ENCODE measurements around the gene EPHA3. TPM values are rescaled to one million over a fixed set of nuclear protein-coding genes. Genes with fewer than 3 reads are reported as not detected.
"Not testable (repeated sequence)": the region's sequence is repeated elsewhere in the genome, so short reads cannot be mapped to it uniquely, and the experiment has no call there.

The EPHA3 gene
- total and polyA plus RNA-seq, 10 of the 15 experiments (the other 5 are each of a cell fraction or from before 2014, with no cell fraction given) = 0.03 to 39.0 (median 0.07) TPM; not detected in 4

- ChIA-PET POLR2A (no interaction called here), RAD21 (ENCODE audit: unreplicated experiment) (no interaction called here), SMC1A (ENCODE audit: uncharacterized antibody, unreplicated experiment) (interaction anchor here (0.6 to 0.8 kb wide), 2 partner anchors 58 to 67 kb away, joined by 3 read pairs; no protein-coding TSS in a partner anchor), CTCF (interaction anchor here (1.0 to 2.0 kb wide), 2 partner anchors 11 to 31 kb away, joined by 3 to 5 read pairs; no protein-coding TSS in a partner anchor)
- TF ChIP-seq PBX3 (IDR thresholded peaks at IDR 0.05; ENCODE audit: insufficient replicate concordance, low read depth, low read length) (no peak), NR2F1 (conservative IDR thresholded peaks at IDR 0.05) (no peak), JUNB (IDR thresholded peaks at IDR 0.05) (no peak), BHLHE40 (IDR thresholded peaks at IDR 0.05; ENCODE audit: borderline replicate concordance in 1 of 2, low read depth in 2 of 2, low read length in 1 of 2) (no peak), SMAD1 (IDR thresholded peaks at IDR 0.05; ENCODE audit: low read depth, partially characterized antibody) (no peak), TARDBP (IDR thresholded peaks at IDR 0.05; ENCODE audit: borderline replicate concordance) (no peak), NR2C2 (IDR thresholded peaks at IDR 0.05; ENCODE audit: borderline replicate concordance, control insufficient read depth, insufficient read length, low read depth) (no peak), YBX1 (IDR thresholded peaks at IDR 0.05) (no peak), SREBF1 (IDR thresholded peaks at IDR 0.05; ENCODE audit: low read length) (no peak), GATAD2B (conservative IDR thresholded peaks at IDR 0.05; ENCODE audit: low read depth) (no peak)
- no peaks in the 10 kb centered on the region for H4K20me1 ChIP-seq (ENCODE audit: control insufficient read depth, insufficient read depth)
- H2AFZ ChIP-seq (ENCODE audit: control insufficient read depth, low read depth, low read length) = no peak overlapping the region
- no peak for ATAC-seq
- no peaks in the 10 kb centered on the region for H3K36me3 ChIP-seq (ENCODE audit: control insufficient read depth in 2 of 2, insufficient read depth in 2 of 2, low read length in 1 of 2)
- DNase-seq (ENCODE audit: low read depth, low spot score) = no peak
- H3K79me2 ChIP-seq (ENCODE audit: control insufficient read depth, insufficient read depth, low read length) = no peaks in the 10 kb centered on the region
- H3K27ac ChIP-seq (ENCODE audit: control insufficient read depth, insufficient read depth) = no peak overlapping the region
- no peaks in the 10 kb centered on the region for H3K4me1 ChIP-seq (ENCODE audit: control insufficient read depth, insufficient read depth, low read length)
- no peak for FAIRE-seq
- intact Hi-C loops (cut with micrococcal nuclease; ENCODE audit: unreplicated experiment) = no loop called here
- H3K9me3 ChIP-seq (replicated peaks; ENCODE audit: control insufficient read depth, insufficient read depth, low read length) = no peaks in the 10 kb centered on the region
- H3K9ac ChIP-seq (ENCODE audit: control insufficient read depth, insufficient read depth, low read length) = no peak overlapping the region
- no peak overlapping the region for H3K4me3 ChIP-seq
- in situ Hi-C loops (cut with MboI) = no loop called here
- no peaks in the 10 kb centered on the region for H3K27me3 ChIP-seq (replicated peaks in 1 of 2; ENCODE audit: control insufficient read depth in 2 of 2, insufficient read depth in 2 of 2, low read length in 1 of 2)
- no TSS peak for BruUV-seq (replicated peaks)
- H3K4me2 ChIP-seq (ENCODE audit: control insufficient read depth, insufficient read depth) = no peak overlapping the region
Measured at GRCh38 chr3:89344076-89344475, 236.7 kb downstream of the EPHA3 start.

GRCh38 chr3:89350935-89351334 lies 243.5 kb downstream of the EPHA3 start:
- FAIRE-seq; CTCF ChIA-PET; H3K27me3 ChIP-seq (replicated peaks in 1 of 2; ENCODE audit: control insufficient read depth in 2 of 2, insufficient read depth in 2 of 2, low read length in 1 of 2); DNase-seq (ENCODE audit: low read depth, low spot score); H3K79me2 ChIP-seq (ENCODE audit: control insufficient read depth, insufficient read depth, low read length); H4K20me1 ChIP-seq (ENCODE audit: control insufficient read depth, insufficient read depth); H3K9me3 ChIP-seq (replicated peaks; ENCODE audit: control insufficient read depth, insufficient read depth, low read length); H3K36me3 ChIP-seq (ENCODE audit: control insufficient read depth in 2 of 2, insufficient read depth in 2 of 2, low read length in 1 of 2); POLR2A ChIA-PET; SMC1A ChIA-PET (ENCODE audit: uncharacterized antibody, unreplicated experiment); H2AFZ ChIP-seq (ENCODE audit: control insufficient read depth, low read depth, low read length); ATAC-seq; H3K27ac ChIP-seq (ENCODE audit: control insufficient read depth, insufficient read depth); BruUV-seq (replicated peaks); H3K4me3 ChIP-seq; H3K9ac ChIP-seq (ENCODE audit: control insufficient read depth, insufficient read depth, low read length); RAD21 ChIA-PET (ENCODE audit: unreplicated experiment); H3K4me2 ChIP-seq (ENCODE audit: control insufficient read depth, insufficient read depth); H3K4me1 ChIP-seq (ENCODE audit: control insufficient read depth, insufficient read depth, low read length); intact Hi-C loops (cut with micrococcal nuclease; ENCODE audit: unreplicated experiment); in situ Hi-C loops (cut with MboI): not testable (repeated sequence)
- WGBS (ENCODE audit: insufficient coverage, insufficient replicate concordance, low lambda C conversion rate, missing lambda C conversion rate) = 19% methylated on average over 4 of the region's 12 CpGs

Data from GM12878 (cell line).